Stimulated activated CD8-positive, alpha-beta memory T cell treated with anti-CD3 and anti-CD28 coated beads, Interleukin-7, amount 100 ng/mL, for 4 hours (primary cell): ENCODE results near the gene RBFOX2.

Experiments
- DNase-seq, 2 donors: peaks; one replicate each; pipeline ENCODE4 v3.0.0-alpha.2; 2020; ENCODE audit warnings: low read depth in 2 of 2

Gene RBFOX2

DNA sequence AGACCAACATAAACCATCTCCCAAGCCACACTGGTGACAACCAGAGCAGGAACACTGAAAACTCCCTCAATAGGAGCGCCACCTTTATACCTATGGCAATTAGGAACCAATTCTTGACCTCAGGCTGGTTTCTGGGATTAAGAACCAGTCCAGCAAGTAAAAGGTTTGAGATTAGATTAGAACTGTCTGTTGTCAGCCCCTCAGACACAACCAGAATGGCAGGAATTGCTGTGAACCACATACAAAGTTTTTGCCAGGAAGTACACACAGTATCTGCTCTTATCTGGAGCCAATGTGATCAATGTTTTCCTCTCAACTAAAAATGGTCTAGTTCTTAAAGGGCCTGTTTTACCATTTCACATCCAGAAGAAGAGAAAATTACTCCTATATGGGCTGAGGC, 55.2 kb downstream of the RBFOX2 start:
- no peak for DNase-seq

DNA sequence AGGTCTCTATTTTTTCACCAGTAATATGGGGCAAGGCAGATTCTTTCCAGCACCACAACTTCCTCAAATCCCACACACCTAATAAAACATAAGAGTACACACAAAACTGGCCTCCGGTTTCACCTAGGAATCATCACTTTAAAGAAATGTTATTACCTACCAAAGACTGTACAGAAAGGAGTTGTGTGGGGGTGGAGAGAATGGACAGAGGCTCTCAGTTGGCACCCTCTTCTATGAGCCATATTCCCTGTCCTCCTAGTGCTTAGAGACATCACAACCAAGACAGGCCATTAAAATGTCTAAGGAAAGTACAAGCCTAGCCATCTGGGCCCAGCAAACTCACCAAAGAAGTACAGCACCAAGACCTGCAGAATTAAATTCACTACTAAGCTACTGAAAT, 56.1 kb downstream of the RBFOX2 start:
- DNase-seq, result no peak

- no peak for DNase-seq
These were observed 57.0 kb downstream of the RBFOX2 start for GRCh38 chr22:35971456-35972119.

- no peak for DNase-seq
These were observed 57.8 kb downstream of the RBFOX2 start for GRCh38 chr22:35970616-35971455.

GRCh38 chr22:35967046-35967397, 61.6 kb downstream of the RBFOX2 start:
- DNase-seq, result no peak

DNA sequence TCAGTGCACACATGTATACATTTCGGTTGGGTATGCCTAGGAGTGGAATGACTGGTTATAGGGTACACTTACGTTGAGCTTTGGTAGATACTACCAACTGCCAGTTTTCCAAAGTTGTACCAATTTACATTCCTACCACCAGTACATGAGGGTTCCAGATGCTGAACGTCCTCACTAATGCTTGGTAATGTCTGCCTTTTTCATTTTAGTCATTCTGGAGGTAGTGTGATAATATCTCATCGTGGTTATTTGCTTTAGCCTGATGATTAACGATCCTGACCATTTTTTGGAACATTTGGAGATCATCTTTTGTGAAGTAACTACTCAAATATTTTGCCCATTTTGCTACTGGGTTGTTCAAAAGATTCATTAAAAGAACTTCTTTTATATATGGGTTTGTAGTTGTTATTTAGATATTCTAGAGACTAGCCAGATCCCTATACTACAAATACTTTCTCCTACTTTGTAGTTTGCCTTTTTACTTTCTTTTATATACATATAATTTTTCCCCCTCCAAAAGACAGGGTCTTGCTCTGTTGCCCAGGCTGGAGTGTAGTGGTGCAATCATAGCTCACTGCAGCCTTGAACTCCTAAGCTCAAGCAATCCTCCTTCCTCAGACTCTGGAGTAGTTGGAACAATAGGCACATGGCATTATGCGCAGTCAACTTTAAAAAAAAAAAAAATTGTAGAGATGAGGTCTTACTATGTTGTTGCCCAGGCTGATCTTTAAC, 62.1 kb downstream of the RBFOX2 start:
- DNase-seq, result no peak

DNA sequence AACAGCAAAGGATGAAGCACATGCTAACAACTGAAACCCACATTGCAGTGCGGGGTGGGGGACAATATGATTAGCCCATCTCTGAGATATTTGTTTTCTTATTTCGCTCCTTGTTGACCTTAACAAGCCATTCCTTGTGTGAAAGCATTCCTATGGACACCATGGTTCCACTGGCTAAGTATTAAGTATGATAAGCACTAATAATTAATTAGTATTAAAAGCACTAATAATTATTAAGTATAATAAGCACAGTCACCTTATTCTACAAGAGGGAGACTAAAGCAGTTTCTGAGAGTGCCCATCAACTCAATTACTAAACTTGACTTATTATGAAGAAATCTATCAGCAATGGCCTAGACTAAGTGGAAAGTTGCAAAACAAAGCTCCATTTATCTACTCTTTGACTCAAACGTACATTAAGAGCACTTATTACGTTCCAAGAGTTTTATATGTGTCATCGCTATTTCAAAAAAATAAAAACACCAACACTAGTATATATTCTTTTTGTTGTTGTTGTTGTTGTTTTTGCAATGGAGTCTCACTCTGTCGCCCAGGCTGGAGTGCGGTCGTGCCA, 65.3 kb downstream of the RBFOX2 start:
- DNase-seq, result no peak

DNA sequence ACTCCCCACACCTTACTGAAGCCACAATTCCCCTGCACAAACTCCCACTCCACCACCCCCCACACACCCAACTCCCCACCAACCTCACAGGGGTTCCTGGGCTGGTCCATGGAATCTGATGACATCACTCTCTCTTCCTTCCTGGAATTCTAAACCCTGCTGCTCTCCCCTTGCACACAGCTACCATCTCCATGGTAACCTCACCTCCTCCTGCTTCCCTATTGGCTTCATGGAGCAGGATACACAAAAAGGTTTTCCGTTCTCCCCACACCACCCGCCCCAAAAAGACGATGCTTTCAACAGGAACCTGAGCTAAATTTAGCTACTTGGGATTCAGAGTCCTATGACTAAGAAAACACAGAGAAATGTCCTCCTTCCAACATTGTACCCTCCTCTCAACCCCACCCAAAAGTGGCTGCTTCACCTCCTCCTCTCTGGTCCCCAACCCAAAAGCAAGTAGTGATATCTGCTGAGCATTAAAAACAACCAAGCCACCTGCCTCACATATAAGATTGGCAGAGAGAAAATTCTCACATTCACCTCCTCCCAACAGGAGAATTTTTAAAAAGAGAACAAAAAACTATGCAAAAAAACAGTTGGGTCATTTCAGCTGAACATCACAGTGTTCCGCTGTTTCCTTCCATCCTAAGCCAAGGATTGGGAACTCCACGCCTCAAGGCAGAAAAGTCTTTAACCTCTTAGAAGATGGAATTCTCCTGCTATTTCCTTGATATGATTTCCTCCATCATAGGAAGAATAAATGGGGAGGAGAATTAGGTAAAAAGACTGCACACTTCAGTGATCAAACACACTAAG, 66.9 kb downstream of the RBFOX2 start:
- no peak for DNase-seq

DNA sequence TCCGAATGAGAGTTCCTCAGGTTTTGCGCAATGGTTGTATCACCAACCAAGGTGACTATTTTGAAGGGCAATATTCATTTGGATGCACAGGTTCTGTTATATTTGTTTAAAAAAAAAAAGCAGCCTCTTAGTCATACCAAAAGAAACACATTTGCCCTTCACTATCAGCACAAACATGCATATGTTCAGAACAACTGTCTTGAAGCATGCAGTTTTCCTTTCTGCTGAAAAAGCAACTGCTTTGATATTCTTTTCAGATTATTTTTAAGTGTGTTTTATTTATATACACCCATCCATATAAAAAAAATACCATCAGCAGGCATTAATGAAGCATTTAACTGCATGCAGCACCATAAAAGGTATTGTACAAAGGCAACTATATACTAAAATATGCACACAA, 67.8 kb downstream of the RBFOX2 start:
- DNase-seq, result no peak

DNA sequence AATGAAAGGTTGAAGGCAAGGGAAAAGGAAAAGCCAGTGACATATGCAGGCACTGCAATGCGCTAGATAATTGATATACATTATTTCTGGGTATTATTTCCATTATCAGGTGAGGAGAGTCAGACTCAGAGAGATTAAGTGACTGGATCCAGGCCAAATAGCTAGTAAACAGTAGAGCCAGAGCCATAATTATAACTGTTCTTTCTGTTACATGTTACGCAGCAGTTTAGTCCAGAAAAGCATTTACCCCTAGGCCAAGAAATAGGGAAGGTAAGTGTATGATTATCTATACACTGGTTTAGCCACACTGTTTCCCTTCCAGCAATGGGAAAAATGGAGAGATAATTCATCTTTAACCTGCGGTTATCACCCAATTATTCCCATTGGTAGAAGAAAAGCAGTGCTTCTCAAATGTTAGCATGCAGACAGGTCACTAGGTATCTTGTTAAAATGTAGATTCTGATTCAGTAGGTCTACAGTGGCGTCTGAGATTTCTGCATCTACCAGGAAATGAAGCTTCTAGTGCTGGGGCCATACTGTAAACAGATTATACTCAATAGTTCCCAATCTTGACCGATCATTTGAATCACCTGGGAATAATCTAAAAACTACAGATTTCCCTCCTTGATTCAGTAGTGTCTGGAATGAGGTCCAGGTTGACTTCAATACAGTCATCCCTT, 69.4 kb downstream of the RBFOX2 start:
- no peak for DNase-seq

GRCh38 chr22:35958334-35958733, 70.3 kb downstream of the RBFOX2 start:
- no peak for DNase-seq

- no peak for DNase-seq
These were observed 71.0 kb downstream of the RBFOX2 start for GRCh38 chr22:35957589-35957988.

- DNase-seq, result no peak
These were observed 71.8 kb downstream of the RBFOX2 start for GRCh38 chr22:35956850-35957249.

GRCh38 chr22:35955546-35955945, 73.1 kb downstream of the RBFOX2 start:
- no peak for DNase-seq

DNA sequence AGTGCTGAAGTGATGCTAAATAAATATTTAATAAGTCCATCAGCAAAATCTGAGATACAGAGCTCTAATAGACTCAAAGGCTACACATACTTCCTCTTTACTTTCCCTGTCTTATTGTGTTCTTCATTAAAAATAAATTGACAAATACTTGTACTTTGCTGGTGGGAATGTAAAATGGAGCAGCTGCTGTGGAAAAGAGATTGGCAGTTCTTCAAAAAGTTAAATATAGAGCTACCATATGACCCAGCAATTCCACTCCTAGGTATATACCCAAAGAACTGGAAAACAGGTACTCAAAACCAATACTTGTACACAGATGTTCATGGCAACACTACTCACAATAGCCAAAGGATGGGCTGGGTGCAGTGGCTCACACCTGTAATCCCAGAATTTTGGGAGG, 76.0 kb downstream of the RBFOX2 start:
- no peak for DNase-seq

DNA sequence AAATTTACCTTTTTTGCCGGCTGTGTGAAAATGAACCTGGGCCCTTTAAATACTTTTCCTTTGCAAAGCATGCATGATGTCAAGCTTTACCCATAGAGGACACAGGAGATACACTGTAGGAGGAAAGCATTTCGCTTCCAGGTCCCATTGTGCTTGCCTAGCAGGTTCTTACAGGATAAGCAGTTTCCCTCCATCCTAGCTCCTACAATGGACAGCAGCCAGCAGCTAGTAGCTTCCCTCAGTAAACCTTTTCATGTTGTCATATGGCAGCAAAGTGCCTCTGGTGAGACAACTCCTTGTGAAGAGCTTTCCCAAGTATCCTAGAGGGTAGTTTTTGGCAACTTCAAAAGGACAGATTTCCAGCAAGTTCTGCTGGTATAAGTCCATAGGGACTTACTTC, 78.4 kb downstream of the RBFOX2 start:
- DNase-seq, result no peak

- DNase-seq, result no peak
These were observed 79.4 kb downstream of the RBFOX2 start for GRCh38 chr22:35949243-35949642.

DNA sequence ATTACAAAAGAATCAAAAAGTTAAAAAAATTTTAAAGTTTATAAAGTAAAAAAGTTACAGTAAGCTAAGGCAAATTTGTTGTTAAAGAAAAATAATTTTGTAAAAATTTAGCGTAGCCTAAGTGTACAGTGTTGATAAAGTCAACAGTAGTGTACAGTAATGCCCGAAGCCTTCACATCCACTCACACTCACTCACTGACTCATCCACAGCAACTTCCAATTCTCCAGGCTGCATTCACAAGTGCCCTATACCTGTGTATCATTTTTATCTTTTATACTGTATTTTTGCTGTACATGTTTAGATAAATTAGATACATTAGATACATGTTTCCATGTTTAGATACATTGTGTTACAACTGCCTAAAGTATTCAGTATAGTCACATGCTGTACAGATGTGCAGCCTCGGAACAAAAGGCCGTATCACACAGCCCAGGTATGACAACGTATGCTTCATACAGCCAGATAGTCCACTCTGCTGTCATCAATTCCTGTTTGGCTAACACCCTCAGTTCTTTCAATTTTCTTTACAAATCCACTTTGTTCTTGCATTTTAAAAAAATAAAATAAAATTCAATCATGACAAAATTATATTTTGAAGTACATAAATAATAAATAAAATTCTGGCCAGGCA, 80.7 kb downstream of the RBFOX2 start:
- DNase-seq, result no peak

DNA sequence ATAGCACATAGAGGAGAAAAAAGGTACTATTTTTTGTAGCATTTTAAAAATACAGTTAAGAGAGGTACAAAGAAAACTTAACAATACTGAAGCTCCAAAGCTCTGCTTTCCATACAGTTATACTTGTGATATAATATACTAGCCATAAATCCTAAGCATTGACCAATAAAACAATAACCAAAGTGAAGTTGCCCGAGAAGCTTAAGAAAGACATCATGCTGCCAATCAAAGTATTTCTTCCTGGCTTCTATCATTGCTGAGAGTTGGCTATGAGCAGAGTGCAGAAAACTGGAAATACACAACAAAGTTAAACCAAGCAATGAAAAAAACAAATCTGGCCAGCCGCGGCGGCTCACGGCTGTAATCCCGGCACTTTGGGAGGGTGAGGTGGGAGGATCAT, 84.2 kb downstream of the RBFOX2 start:
- DNase-seq, result no peak

DNA sequence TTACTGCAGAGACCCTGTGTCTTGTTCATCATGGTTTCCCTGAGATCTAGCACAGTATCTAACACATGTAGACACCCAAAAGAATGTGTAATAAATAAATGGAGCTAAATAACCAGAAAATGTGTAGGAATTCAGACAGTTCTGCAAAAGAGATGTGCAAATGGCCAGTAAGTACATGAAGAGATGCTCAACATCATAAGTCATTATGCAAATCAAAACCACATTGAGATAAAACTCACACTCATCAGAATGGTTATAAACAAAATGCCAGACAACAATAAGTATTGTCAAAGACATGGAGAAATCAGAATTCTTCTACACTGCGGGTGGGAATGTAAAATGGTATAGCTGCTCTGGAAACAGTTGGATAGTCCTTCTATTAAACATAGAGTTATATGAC, 88.5 kb downstream of the RBFOX2 start:
- DNase-seq, result no peak

DNA sequence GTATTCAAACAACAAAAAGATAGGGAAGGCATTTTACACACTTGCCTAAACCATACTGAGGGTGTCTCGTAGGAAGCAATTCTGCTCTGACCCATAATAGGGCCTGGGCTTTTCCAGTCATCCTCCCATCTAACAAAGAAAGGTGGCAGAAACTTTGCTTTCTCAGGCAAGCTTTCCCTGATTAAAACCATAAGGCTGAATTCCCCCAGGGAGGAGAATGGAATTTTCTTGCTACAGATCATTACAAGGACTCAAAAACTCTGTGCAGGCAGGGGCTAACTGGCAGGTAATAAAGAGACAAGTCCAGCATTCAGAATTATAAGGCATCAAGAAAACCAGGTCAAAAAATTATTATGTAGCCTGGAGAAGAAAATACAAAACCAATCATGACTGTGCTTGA, 90.4 kb downstream of the RBFOX2 start:
- DNase-seq, result no peak
